Loucy (cell line): ENCODE results near the gene GSTT2B.
"Not testable (repeated sequence)": the region's sequence is repeated elsewhere in the genome, so short reads cannot be mapped to it uniquely, and the experiment has no call there.

Experiments used
- EZH2phosphoT487 ChIP-seq: fragments of 200-600 bp; IDR thresholded peaks from 2 replicates; pipeline ENCODE4 v1.6.1; 2018; ENCODE audit warnings: antibody characterized with exemption, mild to moderate bottlenecking, moderate library complexity, borderline replicate concordance
- TF ChIP-seq, protein P1 (sequence below): fragments of 200-600 bp; sonication (generic); conservative IDR thresholded peaks from 2 replicates; pipeline ENCODE4 v1.5.1; 2014; ENCODE audit warnings: mild to moderate bottlenecking, antibody characterized with exemption, low read length

- TF ChIP-seq EZH2phosphoT487 = not testable (repeated sequence)
- TF ChIP-seq, protein P1, sequence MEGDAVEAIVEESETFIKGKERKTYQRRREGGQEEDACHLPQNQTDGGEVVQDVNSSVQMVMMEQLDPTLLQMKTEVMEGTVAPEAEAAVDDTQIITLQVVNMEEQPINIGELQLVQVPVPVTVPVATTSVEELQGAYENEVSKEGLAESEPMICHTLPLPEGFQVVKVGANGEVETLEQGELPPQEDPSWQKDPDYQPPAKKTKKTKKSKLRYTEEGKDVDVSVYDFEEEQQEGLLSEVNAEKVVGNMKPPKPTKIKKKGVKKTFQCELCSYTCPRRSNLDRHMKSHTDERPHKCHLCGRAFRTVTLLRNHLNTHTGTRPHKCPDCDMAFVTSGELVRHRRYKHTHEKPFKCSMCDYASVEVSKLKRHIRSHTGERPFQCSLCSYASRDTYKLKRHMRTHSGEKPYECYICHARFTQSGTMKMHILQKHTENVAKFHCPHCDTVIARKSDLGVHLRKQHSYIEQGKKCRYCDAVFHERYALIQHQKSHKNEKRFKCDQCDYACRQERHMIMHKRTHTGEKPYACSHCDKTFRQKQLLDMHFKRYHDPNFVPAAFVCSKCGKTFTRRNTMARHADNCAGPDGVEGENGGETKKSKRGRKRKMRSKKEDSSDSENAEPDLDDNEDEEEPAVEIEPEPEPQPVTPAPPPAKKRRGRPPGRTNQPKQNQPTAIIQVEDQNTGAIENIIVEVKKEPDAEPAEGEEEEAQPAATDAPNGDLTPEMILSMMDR = not testable (repeated sequence)
Measured at GRCh38 chr22:23947391-23947790, 13.6 kb downstream of the GSTT2B start.
